Left lung (tissue), 10 donors: Measurements from ENCODE around the gene SPEF2. TPM values are rescaled to one million over a fixed set of nuclear protein-coding genes. Genes with fewer than 3 reads are reported as not detected.
A peak's percentile ranks its signal among the peaks of the same experiment; 100 is the strongest.
"Not testable (repeated sequence)": the region's sequence is repeated elsewhere in the genome, so short reads cannot be mapped to it uniquely, and the experiment has no call there.

Source experiments
- ATAC-seq: fragments of 200-7000 bp; cut with Tn5 transposase; one replicate; pipeline ENCODE4 v1.9.1; 2020; ENCODE audit warnings: moderate library complexity
- DNase-seq, 4 donors: peaks; one replicate each; pipeline ENCODE4 v3.0.0-alpha.2; 2013 to 2020
- H3K27ac ChIP-seq, 2 donors: fragments of 200-600 bp; sonication (generic) in 1 of 2; one replicate each; pipeline versions ENCODE4 v1.5.0 to v1.8.0; 2020 to 2021
- H3K27me3 ChIP-seq, 2 donors: fragments of 200-600 bp; sonication (generic) in 1 of 2; one replicate each; pipeline versions ENCODE4 v1.5.0 to v1.8.0; 2020 to 2021
- H3K36me3 ChIP-seq, 2 donors: fragments of 200-600 bp; sonication (generic) in 1 of 2; one replicate each; pipeline versions ENCODE4 v1.5.0 to v1.8.0; 2020 to 2021
- H3K4me1 ChIP-seq, 2 donors: fragments of 200-600 bp; one replicate each; pipeline ENCODE4 v1.8.0; 2021
- H3K4me3 ChIP-seq, 2 donors: fragments of 200-600 bp; sonication (generic) in 1 of 2; one replicate each; pipeline versions ENCODE4 v1.5.0 to v1.8.0; 2020 to 2021; ENCODE audit warnings: mild to moderate bottlenecking in 1 of 2
- H3K9me3 ChIP-seq, 2 donors: fragments of 200-600 bp; sonication (generic) in 1 of 2; one replicate each; pipeline versions ENCODE4 v1.5.0 to v1.8.0; 2020 to 2021
- CTCF ChIP-seq, 2 donors: fragments of 200-600 bp; sonication (generic) in 1 of 2; IDR thresholded peaks; one replicate each; pipeline versions ENCODE4 v1.5.0 to v1.8.0; 2021; ENCODE audit warnings: antibody characterized with exemption in 2 of 2
- intact Hi-C, 2 donors: fragments of 100-400 bp; cut with DNase I; formaldehyde crosslinking; loops; one replicate each; pipeline versions ENCODE4 v1.11.2 to v1.14.2; 2022
- polyA plus RNA-seq, 6 donors: library from polyadenylated mRNA; unstranded; fragments of 120-200 nt; gene quantifications; one replicate each; pipeline ENCODE4 v1.2.1, GENCODE V29; 2013; ENCODE audit not compliant: insufficient read length in 6 of 6
- total RNA-seq, 2 donors: library from RNA; stranded (reverse); fragmentation: NEBNext Ultra II Directional; extraction: Animal tissue kit (Norgen Biotek cat#: 25700); gene quantifications; one replicate each; pipeline ENCODE4 v1.2.1, GENCODE V29; 2021
- donor health status: DM: no; HTN: yes; CAD: no.
- donor health status: DM: no; HTN: no; CAD: no.

The SPEF2 gene
- total and polyA plus RNA-seq, 8 donors = 5.8 to 51.5 (median 43.0) TPM

DNA sequence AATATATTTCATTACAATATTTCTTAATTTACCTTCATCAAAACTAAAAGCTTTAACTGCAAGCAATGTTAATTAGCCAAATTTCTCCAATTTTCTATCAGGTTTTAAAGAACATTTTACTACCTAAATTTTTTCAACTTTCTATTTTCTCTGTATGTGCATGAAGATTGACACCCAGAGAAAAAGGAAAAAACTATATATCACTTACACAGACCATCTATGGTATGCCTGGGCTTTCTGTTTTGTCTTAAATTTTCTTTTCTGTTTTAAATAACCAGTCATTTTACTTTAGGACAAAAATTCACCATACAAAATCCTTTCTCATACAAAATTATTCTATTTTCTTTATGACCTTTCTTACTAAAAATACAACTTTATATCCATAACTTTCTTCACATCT, 225.2 kb downstream of the SPEF2 start:
- intact Hi-C loops = no loop called here
- Histone ChIP-seq H3K9me3 (peaks cover 0 to 33% of the 10 kb centered on the region in 2 donors), H3K4me1 (no peaks in the 10 kb centered on the region)

DNA sequence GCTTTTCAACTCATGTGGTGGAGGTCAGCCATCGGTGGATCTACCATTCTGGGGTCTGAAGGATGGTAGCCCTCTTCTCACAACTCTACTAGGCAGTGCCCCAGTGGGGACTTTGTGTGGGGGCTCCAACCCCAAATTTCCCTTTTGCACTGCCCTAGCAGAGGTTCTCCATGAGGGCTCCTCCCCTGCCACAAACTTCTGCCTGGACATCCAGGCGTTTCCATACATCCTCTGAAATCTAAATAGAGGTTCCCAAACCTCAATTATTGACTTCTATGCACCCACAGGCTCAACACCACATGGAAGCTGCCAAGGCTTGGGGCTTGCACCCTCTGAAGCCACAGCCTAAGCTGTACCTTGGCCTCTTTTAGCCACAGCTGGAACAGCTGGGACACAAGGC, 227.8 kb downstream of the SPEF2 start:
- H3K9me3 ChIP-seq = peaks cover 0 to 33% of the 10 kb centered on the region in 2 donors
- H3K36me3 ChIP-seq, H3K4me3 ChIP-seq, DNase-seq, H3K27me3 ChIP-seq, ATAC-seq, H3K4me1 ChIP-seq, H3K27ac ChIP-seq, intact Hi-C loops: not testable (repeated sequence)

More for the DNA sequence above, 225.2 kb downstream of the SPEF2 start:
- H3K36me3 ChIP-seq = no peaks in the 10 kb centered on the region
- TF ChIP-seq CTCF (IDR thresholded peaks at IDR 0.05) = no peak
- ATAC-seq (no peak), DNase-seq (no peak)
- no peak overlapping the region for H3K27ac ChIP-seq
- H3K27me3 ChIP-seq = no peaks in the 10 kb centered on the region
- H3K4me3 ChIP-seq = no peak overlapping the region

GRCh38 chr5:35847491-35847890, 229.8 kb downstream of the SPEF2 start:
- H3K4me3 ChIP-seq = no peak overlapping the region
- H3K27me3 ChIP-seq = no peaks in the 10 kb centered on the region
- peaks cover 0 to 33% of the 10 kb centered on the region in 2 donors for H3K9me3 ChIP-seq
- no peaks in the 10 kb centered on the region for H3K36me3 ChIP-seq
- intact Hi-C loops = no loop called here
- ATAC-seq (no peak), DNase-seq (peak in 1 of 4 donors; percentile 14)
- no peak for TF ChIP-seq CTCF (IDR thresholded peaks at IDR 0.05)
- peaks cover 0 to 11% of the 10 kb centered on the region in 2 donors for H3K4me1 ChIP-seq
- H3K27ac ChIP-seq = no peak overlapping the region

GRCh38 chr5:35847961-35848360, 230.3 kb downstream of the SPEF2 start:
- no peak for ATAC-seq
- Histone ChIP-seq H3K36me3 (no peaks in the 10 kb centered on the region), H3K27me3 (no peaks in the 10 kb centered on the region), H3K4me3 (no peak overlapping the region), H3K4me1 (peaks cover 0 to 15% of the 10 kb centered on the region in 2 donors), H3K9me3 (peaks cover 0 to 33% of the 10 kb centered on the region in 2 donors), H3K27ac (no peak overlapping the region)
- intact Hi-C loops = no loop called here
- TF ChIP-seq CTCF (IDR thresholded peaks at IDR 0.05) = no peak
- DNase-seq = peak in 1 of 4 donors; percentile 24

DNA sequence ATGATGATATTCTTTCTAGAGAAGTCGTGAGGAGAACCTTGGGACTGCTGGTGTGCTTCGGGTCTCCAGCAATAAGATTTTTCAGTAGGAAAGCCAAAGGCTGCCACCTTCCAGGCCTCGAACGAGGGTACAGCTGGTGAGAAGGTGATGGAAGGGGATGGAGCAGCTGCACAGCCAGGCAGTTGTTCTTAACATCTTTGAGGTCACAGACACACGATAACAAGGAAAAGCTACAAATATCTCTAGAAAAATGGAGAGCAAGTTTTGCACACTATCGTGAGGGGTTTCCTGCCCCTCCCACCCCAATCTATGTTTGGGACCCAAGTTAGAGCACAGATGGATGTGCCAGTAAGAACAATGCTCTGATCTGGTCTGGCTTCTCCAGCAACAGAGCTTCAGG, 232.2 kb downstream of the SPEF2 start:
- H3K4me3 ChIP-seq = no peak overlapping the region
- TF ChIP-seq CTCF (IDR thresholded peaks at IDR 0.05) = no peak
- ATAC-seq = no peak
- no peak overlapping the region for H3K27ac ChIP-seq
- no peaks in the 10 kb centered on the region for H3K36me3 ChIP-seq
- intact Hi-C loops = loop anchor here in 1 of 2 donors (5.0 kb wide), 1 partner anchor 68 kb away; no protein-coding TSS in a partner anchor
- H3K4me1 ChIP-seq = peaks cover 0 to 20% of the 10 kb centered on the region in 2 donors
- peaks cover 0 to 25% of the 10 kb centered on the region in 2 donors for H3K9me3 ChIP-seq
- no peak for DNase-seq
- H3K27me3 ChIP-seq = no peaks in the 10 kb centered on the region
